KMS-11 (cell line): ENCODE results near the gene HS2ST1.

Experiments used
- H2AFZ ChIP-seq: fragments of 200-600 bp; sonication (generic); 2 replicates; pipeline ENCODE4 v1.6.1; 2016; ENCODE audit warnings: antibody characterized with exemption, mixed run types, low read depth
- H3K27ac ChIP-seq: fragments of 200-600 bp; sonication (generic); 2 replicates; pipeline ENCODE4 v1.6.1; 2016; ENCODE audit warnings: mild to moderate bottlenecking, mixed run types
- H3K27me3 ChIP-seq: fragments of 200-600 bp; sonication (generic); 2 replicates; pipeline ENCODE4 v1.6.1; 2017; ENCODE audit warnings: mild to moderate bottlenecking, low read depth, mixed run types, moderate library complexity; ENCODE audit not compliant: insufficient read depth
- H3K36me3 ChIP-seq: fragments of 200-600 bp; sonication (generic); 2 replicates; pipeline ENCODE4 v1.6.1; 2017; ENCODE audit warnings: mild to moderate bottlenecking, mixed run types; ENCODE audit not compliant: insufficient read depth
- H3K4me1 ChIP-seq: fragments of 200-600 bp; sonication (generic); 2 replicates; pipeline ENCODE4 v1.6.1; 2016; ENCODE audit warnings: mild to moderate bottlenecking, low read depth, mixed run types; ENCODE audit not compliant: poor library complexity, severe bottlenecking
- H3K4me2 ChIP-seq: fragments of 200-600 bp; sonication (generic); 2 replicates; pipeline ENCODE4 v1.7.0; 2016; ENCODE audit warnings: mild to moderate bottlenecking, mixed run types
- H3K4me3 ChIP-seq: fragments of 200-600 bp; sonication (generic); IDR thresholded peaks from 2 replicates; pipeline ENCODE4 v1.6.1; 2017; ENCODE audit warnings: low read depth, low read length, mixed read lengths; ENCODE audit not compliant: insufficient read depth
- H3K79me2 ChIP-seq: fragments of 200-600 bp; sonication (generic); 2 replicates; pipeline ENCODE4 v1.6.1; 2016; ENCODE audit warnings: low read depth, mixed run types; ENCODE audit not compliant: insufficient read depth
- H3K9ac ChIP-seq: fragments of 200-600 bp; sonication (generic); 2 replicates; pipeline ENCODE4 v1.6.1; 2016; ENCODE audit warnings: mild to moderate bottlenecking, mixed run types
- H4K20me1 ChIP-seq: fragments of 200-600 bp; sonication (generic); 2 replicates; pipeline ENCODE4 v1.6.1; 2016; ENCODE audit warnings: mild to moderate bottlenecking, mixed run types; ENCODE audit not compliant: insufficient read depth
- TF ChIP-seq, protein P1 (sequence below): fragments of 200-600 bp; sonication (generic); conservative IDR thresholded peaks from 2 replicates; pipeline ENCODE4 v1.6.1; 2017; ENCODE audit warnings: low read depth, mild to moderate bottlenecking, antibody characterized with exemption, low read length, moderate library complexity, mixed read lengths

The HS2ST1 gene

DNA sequence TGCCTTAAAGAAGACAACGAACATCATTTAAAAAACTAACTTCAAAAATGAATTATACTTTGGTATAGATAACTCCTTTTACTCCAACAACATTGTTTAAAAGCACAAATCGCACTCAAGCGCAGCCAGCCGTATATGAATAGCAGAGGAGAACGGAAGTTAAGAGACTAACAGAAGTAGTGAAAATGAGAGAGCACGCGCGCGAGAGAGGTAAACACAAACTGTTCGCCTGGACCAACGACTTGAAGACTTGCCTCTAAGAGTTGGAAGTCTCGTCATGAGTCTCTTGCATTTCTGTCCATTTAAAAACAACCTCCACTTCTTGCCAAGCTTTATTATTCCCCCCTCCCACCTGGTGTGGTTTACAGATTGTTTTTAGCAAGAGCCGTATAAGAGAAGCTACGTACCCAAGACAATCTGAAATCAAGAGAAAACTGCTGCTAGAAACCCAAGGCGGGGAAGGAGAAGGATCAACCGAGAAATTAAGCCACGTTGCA lies 988 bp upstream of the HS2ST1 start:
- Histone ChIP-seq H3K4me2 (peak overlapping the region; percentile 97), H4K20me1 (peaks cover 9% of the 10 kb centered on the region; the same call in 1 of the 2 replicates), H3K79me2 (peaks cover 79% of the 10 kb centered on the region), H3K4me3 (peak overlapping the region; percentile 73), H3K27ac (peak overlapping the region; percentile 79), H3K27me3 (no peaks in the 10 kb centered on the region), H3K4me1 (peaks cover 19% of the 10 kb centered on the region), H3K9ac (peak overlapping the region; percentile 91), H2AFZ (peak overlapping the region; percentile 70; the same call in 1 of the 2 replicates), H3K36me3 (no peaks in the 10 kb centered on the region; the same call in 1 of the 2 replicates)
- TF ChIP-seq, protein P1, sequence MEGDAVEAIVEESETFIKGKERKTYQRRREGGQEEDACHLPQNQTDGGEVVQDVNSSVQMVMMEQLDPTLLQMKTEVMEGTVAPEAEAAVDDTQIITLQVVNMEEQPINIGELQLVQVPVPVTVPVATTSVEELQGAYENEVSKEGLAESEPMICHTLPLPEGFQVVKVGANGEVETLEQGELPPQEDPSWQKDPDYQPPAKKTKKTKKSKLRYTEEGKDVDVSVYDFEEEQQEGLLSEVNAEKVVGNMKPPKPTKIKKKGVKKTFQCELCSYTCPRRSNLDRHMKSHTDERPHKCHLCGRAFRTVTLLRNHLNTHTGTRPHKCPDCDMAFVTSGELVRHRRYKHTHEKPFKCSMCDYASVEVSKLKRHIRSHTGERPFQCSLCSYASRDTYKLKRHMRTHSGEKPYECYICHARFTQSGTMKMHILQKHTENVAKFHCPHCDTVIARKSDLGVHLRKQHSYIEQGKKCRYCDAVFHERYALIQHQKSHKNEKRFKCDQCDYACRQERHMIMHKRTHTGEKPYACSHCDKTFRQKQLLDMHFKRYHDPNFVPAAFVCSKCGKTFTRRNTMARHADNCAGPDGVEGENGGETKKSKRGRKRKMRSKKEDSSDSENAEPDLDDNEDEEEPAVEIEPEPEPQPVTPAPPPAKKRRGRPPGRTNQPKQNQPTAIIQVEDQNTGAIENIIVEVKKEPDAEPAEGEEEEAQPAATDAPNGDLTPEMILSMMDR: no peak

DNA sequence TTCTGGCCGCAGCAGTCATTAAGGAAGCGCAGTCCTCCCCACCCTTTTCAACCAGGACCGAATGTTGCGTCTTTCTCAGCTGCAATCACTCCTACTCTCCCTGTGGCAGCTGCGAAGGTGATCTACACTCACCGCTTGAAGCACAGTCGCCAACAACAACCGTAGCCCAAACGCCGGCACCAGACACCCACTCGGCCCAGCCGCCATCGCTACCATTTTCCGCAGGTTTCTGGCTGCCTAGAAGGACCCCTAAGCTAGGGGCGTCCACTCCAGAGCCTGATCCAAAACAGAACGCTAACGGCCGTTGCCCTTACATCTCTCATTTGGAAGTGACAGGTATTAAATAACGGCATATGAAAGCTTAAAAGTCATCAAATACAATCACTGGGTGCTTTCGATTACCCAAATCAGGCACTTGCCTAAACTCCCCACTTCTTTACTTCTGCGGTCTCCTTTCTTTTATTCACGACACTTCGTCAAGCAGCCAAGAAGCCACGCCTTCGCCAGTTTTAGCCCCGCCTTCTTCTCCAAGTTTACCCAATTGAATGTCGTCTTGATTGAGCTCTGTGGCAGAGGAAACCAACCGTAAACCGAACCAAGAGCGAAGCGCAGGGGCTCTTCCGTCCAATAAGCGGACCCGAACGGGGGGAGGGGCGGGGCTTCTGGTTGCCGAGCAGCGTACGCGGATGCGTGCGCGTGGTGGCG lies 387 bp upstream of the HS2ST1 start, which contains the start of gene SELENOF:
Gene SELENOF (minus strand): TSS at position 231 of the 705 bp plus-strand sequence. CDS start 15 bp downstream, at position 216.
- Histone ChIP-seq H4K20me1 (peaks cover 9% of the 10 kb centered on the region; the same call in 1 of the 2 replicates), H3K9ac (peak within 1 kb of the TSS; percentile 91), H2AFZ (peak within 1 kb of the TSS; percentile 81), H3K27me3 (no peaks in the 10 kb centered on the region), H3K79me2 (peaks cover 73% of the 10 kb centered on the region), H3K36me3 (no peaks in the 10 kb centered on the region; the same call in 1 of the 2 replicates), H3K27ac (peak within 1 kb of the TSS; percentile 79), H3K4me2 (peak within 1 kb of the TSS; percentile 97), H3K4me3 (peak within 1 kb of the TSS; percentile 73), H3K4me1 (peaks cover 19% of the 10 kb centered on the region)
- TF ChIP-seq, protein P1: no peak

DNA sequence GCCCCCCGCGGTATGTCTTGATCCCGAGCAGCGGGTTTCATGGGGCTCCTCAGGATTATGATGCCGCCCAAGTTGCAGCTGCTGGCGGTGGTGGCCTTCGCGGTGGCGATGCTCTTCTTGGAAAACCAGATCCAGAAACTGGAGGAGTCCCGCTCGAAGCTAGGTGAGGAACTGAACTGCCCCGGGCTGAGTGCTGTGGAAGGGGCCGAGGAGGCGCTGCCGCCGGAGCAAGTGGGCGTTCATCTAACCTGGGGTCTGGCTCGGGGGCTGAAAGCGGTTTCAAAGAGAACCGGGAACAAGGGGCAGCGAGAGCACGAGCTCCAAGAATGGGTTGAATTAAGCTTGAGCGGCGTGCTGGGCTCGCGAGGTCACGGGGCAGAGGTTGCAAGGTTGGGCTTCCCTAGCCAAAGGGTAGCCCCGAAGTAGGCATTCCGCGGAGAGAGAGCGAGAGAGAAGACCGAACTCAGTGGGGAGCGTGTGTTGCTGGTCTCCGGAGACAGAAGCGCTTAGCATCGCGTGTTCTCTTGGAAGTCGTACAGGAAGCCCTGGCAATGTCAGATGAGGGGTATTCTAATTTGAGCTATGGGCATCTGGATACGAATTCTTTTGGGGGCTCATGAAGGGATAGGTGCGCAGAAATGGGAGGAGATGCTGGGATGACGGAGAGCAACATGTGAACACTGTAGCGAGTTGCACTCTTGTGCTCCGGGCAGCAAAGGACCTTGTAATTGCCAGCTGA lies 732 bp downstream of the HS2ST1 start:
- H3K4me3 ChIP-seq: peak overlapping the region; percentile 37
- peak overlapping the region; percentile 81 for H2AFZ ChIP-seq
- peaks cover 9% of the 10 kb centered on the region; the same call in 1 of the 2 replicates for H4K20me1 ChIP-seq
- peak overlapping the region; percentile 50; the same call in 1 of the 2 replicates for H3K27ac ChIP-seq
- no peaks in the 10 kb centered on the region for H3K27me3 ChIP-seq
- TF ChIP-seq, protein P1: no peak
- no peaks in the 10 kb centered on the region; the same call in 1 of the 2 replicates for H3K36me3 ChIP-seq
- H3K4me2 ChIP-seq: peak overlapping the region; percentile 82; the same call in 1 of the 2 replicates
- H3K4me1 ChIP-seq: peaks cover 19% of the 10 kb centered on the region
- peaks cover 61% of the 10 kb centered on the region for H3K79me2 ChIP-seq
- H3K9ac ChIP-seq: peak overlapping the region; percentile 65

GRCh38 chr1:86915737-86916235 lies 1.4 kb downstream of the HS2ST1 start:
- H2AFZ ChIP-seq: peak overlapping the region; percentile 81; the same call in 1 of the 2 replicates
- H3K4me3 ChIP-seq: peak overlapping the region; percentile 37
- TF ChIP-seq, protein P1: no peak
- H3K4me2 ChIP-seq: peak overlapping the region; percentile 82
- H3K79me2 ChIP-seq: peaks cover 55% of the 10 kb centered on the region
- H4K20me1 ChIP-seq: peaks cover 9% of the 10 kb centered on the region; the same call in 1 of the 2 replicates
- peaks cover 19% of the 10 kb centered on the region for H3K4me1 ChIP-seq
- H3K36me3 ChIP-seq: no peaks in the 10 kb centered on the region; the same call in 1 of the 2 replicates
- H3K9ac ChIP-seq: peak overlapping the region; percentile 65; the same call in 1 of the 2 replicates
- H3K27me3 ChIP-seq: no peaks in the 10 kb centered on the region
- H3K27ac ChIP-seq: no peak overlapping the region; the same call in 1 of the 2 replicates
